Keratinocyte (primary cell): ENCODE results near the gene TOX2. TPM values are rescaled to one million over a fixed set of nuclear protein-coding genes. Genes with fewer than 3 reads are reported as not detected.

ENCODE experiments used
- DNase-seq: peaks from one replicate; pipeline ENCODE4 v3.0.0-alpha.2; 2011; ENCODE audit warnings: low read depth, missing footprints, low spot score
- FAIRE-seq: peaks from 2 replicates; lab custom pipeline; 2011; peaks lifted over from hg19 to GRCh38; lab: Jason Lieb, UNC
- H2AFZ ChIP-seq: 2 replicates; pipeline ENCODE4 v1.6.0; 2012; ENCODE audit warnings: low read length, control low read depth, inconsistent platforms; ENCODE audit not compliant: control insufficient read depth
- H3K27ac ChIP-seq: 2 replicates; pipeline ENCODE4 v1.5.1; 2011; ENCODE audit warnings: low read length; ENCODE audit not compliant: control insufficient read depth, insufficient read depth
- H3K27me3 ChIP-seq: 3 replicates; pipeline ENCODE4 v1.6.0; 2011; ENCODE audit warnings: low read length; ENCODE audit not compliant: control insufficient read depth, insufficient read depth; ENCODE audit errors: extremely low read depth
- H3K36me3 ChIP-seq, 2 experiments: 2 replicates in 1 of 2; 3 replicates in 1 of 2; pipeline ENCODE4 v1.5.1; 2011; ENCODE audit warnings: low read length in 2 of 2, mild to moderate bottlenecking in 1 of 2; ENCODE audit not compliant: control insufficient read depth in 2 of 2, insufficient read depth in 2 of 2; ENCODE audit errors: extremely low read depth in 1 of 2
- H3K4me1 ChIP-seq: 3 replicates; pipeline ENCODE4 v1.5.1; 2011; ENCODE audit warnings: low read length; ENCODE audit not compliant: control insufficient read depth, insufficient read depth; ENCODE audit errors: extremely low read depth
- H3K4me2 ChIP-seq: 3 replicates; pipeline ENCODE4 v1.6.0; 2011; ENCODE audit warnings: low read depth, low read length; ENCODE audit not compliant: control insufficient read depth, insufficient read depth; ENCODE audit errors: extremely low read depth
- H3K4me3 ChIP-seq, 3 experiments: fragments of 200-600 bp in 1 of 3; sonication (generic) in 1 of 3; 2 replicates in 2 of 3; 3 replicates in 1 of 3; pipeline ENCODE4 v1.5.1; 2011 to 2016; ENCODE audit warnings: low read length in 3 of 3, mild to moderate bottlenecking in 3 of 3, control low read depth in 2 of 3, inconsistent platforms in 1 of 3, low read depth in 1 of 3, mixed read lengths in 1 of 3, mixed run types in 1 of 3, moderate library complexity in 1 of 3; ENCODE audit not compliant: control insufficient read depth in 2 of 3, insufficient read depth in 2 of 3; ENCODE audit errors: extremely low read depth in 1 of 3
- H3K79me2 ChIP-seq: 2 replicates; pipeline ENCODE4 v1.6.0; 2012; ENCODE audit warnings: low read length; ENCODE audit not compliant: control insufficient read depth, insufficient read depth
- H3K9ac ChIP-seq: 3 replicates; pipeline ENCODE4 v1.6.0; 2011; ENCODE audit warnings: low read length; ENCODE audit not compliant: control insufficient read depth, insufficient read depth; ENCODE audit errors: extremely low read depth
- H3K9me1 ChIP-seq: 3 replicates; pipeline ENCODE4 v1.6.0; 2011; ENCODE audit warnings: low read length; ENCODE audit not compliant: control insufficient read depth, insufficient read depth; ENCODE audit errors: extremely low read depth
- H3K9me3 ChIP-seq: 2 replicates; pipeline ENCODE4 v1.5.1; 2012; ENCODE audit warnings: low read depth, low read length; ENCODE audit not compliant: control insufficient read depth
- H4K20me1 ChIP-seq: 3 replicates; pipeline ENCODE4 v1.6.0; 2011; ENCODE audit warnings: low read length; ENCODE audit not compliant: control insufficient read depth, insufficient read depth; ENCODE audit errors: extremely low read depth
- CTCF ChIP-seq, 3 experiments: IDR thresholded peaks in 1 of 3; conservative IDR thresholded peaks in 1 of 3; optimal IDR thresholded peaks in 1 of 3; 2 replicates in 2 of 3; 3 replicates in 1 of 3; pipeline versions ENCODE3 to v1.5.1; 2011; ENCODE audit warnings: low read length in 3 of 3, mild to moderate bottlenecking in 3 of 3, moderate library complexity in 2 of 3, control low read depth in 1 of 3, inconsistent platforms in 1 of 3; ENCODE audit not compliant: insufficient read depth in 2 of 3; ENCODE audit errors: extremely low read depth in 1 of 3
- EZH2 ChIP-seq: IDR thresholded peaks from one replicate; pipeline ENCODE4 v1.6.1; 2012; ENCODE audit warnings: inconsistent platforms, mild to moderate bottlenecking, low read length, moderate library complexity
- dilution Hi-C: fragments of 300-500 bp; cut with MboI; formaldehyde crosslinking; loops from one replicate; pipeline ENCODE4 v1.7.0; 2020; ENCODE audit warnings: low sequenced_read_pairs; ENCODE audit not compliant: extremely low pct_ligation_motif_present
- polyA plus RNA-seq, 5 experiments: library from polyadenylated mRNA; depleted of rRNA in 3 of 5; stranded (reverse) in 3 of 5; stranded (forward) in 1 of 5; unstranded in 1 of 5; fragments of >200 nt; gene quantifications; 1 replicate in 1 of 5; 2 replicates in 3 of 5; 3 replicates in 1 of 5; pipeline versions ENCODE4 v1.2.1 to v1.2.3, GENCODE V29; 2011 to 2012; ENCODE audit warnings: missing spikeins in 2 of 5, low read depth in 1 of 5, low replicate concordance in 1 of 5

The TOX2 gene
- polyA plus RNA-seq, 1 donor (not counting 4 experiments of a cell fraction or from before 2014, with no cell fraction given) = 0.20 TPM

GRCh38 chr20:44087051-44087856, 172.6 kb downstream of the TOX2 start:
- Histone ChIP-seq H3K4me3 (no peak overlapping the region), H3K36me3 (no peaks in the 10 kb centered on the region), H3K4me2 (no peak overlapping the region), H2AFZ (peak overlapping the region; percentile 53), H3K27me3 (no peaks in the 10 kb centered on the region), H3K27ac (no peak overlapping the region), H3K9ac (no peak overlapping the region), H3K79me2 (no peaks in the 10 kb centered on the region), H3K4me1 (peaks cover 24% of the 10 kb centered on the region), H4K20me1 (no peaks in the 10 kb centered on the region), H3K9me1 (no peaks in the 10 kb centered on the region), H3K9me3 (no peaks in the 10 kb centered on the region)
- TF ChIP-seq EZH2 (no peak), CTCF (optimal IDR thresholded peaks at IDR 0.05 in 1 of 3, IDR thresholded peaks at IDR 0.05 in 1 of 3, conservative IDR thresholded peaks at IDR 0.05 in 1 of 3; ENCODE audit: extremely low read depth in 1 of 3, insufficient read depth in 2 of 3, low read length in 3 of 3) (no peak)
- DNase-seq = no peak
- dilution Hi-C loops = no loop called here
- no peak for FAIRE-seq

- DNase-seq (no peak), FAIRE-seq (no peak)
- dilution Hi-C loops = no loop called here
- no peaks in the 10 kb centered on the region for H3K9me3 ChIP-seq
- H3K79me2 ChIP-seq = no peaks in the 10 kb centered on the region
- H3K27ac ChIP-seq = no peak overlapping the region
- H3K27me3 ChIP-seq = no peaks in the 10 kb centered on the region
- H3K9ac ChIP-seq = no peak overlapping the region
- H4K20me1 ChIP-seq = no peaks in the 10 kb centered on the region
- H3K36me3 ChIP-seq = no peaks in the 10 kb centered on the region
- H3K4me2 ChIP-seq = no peak overlapping the region
- no peak overlapping the region for H3K4me3 ChIP-seq
- TF ChIP-seq EZH2 (no peak), CTCF (optimal IDR thresholded peaks at IDR 0.05 in 1 of 3, IDR thresholded peaks at IDR 0.05 in 1 of 3, conservative IDR thresholded peaks at IDR 0.05 in 1 of 3; ENCODE audit: extremely low read depth in 1 of 3, insufficient read depth in 2 of 3, low read length in 3 of 3) (no peak)
- H3K9me1 ChIP-seq = no peaks in the 10 kb centered on the region
- peaks cover 24% of the 10 kb centered on the region for H3K4me1 ChIP-seq
- H2AFZ ChIP-seq = no peak overlapping the region
Observed at GRCh38 chr20:44087857-44088120, 173.1 kb downstream of the TOX2 start.
